Measurements from ENCODE around the gene CCDC33.

CCDC33 gene

DNA sequence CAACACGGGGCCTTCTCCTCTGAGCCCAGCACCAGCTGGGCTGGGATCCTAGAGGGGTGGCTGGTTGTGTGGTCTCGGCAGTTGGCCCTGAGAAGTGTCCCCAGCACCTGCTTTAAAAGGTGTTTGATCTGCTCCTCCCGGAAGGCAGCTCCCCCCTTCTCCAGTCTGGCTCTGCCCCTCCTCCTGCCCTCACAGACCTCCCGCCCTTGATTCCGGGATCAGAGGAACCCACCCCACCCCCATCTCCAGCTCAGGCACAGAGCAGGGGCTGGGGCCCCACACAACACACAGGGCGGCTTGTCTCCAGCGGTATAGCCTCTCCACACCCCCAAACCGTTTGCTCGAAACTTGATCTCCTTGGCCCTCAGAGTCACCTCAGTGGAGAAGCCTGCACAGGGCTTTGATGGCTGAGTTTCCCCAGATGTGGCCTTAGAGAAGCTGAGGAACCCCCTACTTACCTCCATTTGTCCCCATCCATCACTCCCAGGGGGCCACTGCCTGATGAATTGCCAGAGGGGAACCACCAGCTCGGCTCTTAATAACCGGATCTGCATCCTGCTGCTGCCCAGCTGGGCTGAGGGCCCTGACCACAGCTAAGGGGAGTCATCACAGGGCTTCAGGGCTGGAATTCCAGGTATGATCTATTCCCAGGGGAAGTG lies 27.1 kb upstream of the CCDC33 start:
- no peak for DNase-seq (ENCODE audit: low read depth)

DNA sequence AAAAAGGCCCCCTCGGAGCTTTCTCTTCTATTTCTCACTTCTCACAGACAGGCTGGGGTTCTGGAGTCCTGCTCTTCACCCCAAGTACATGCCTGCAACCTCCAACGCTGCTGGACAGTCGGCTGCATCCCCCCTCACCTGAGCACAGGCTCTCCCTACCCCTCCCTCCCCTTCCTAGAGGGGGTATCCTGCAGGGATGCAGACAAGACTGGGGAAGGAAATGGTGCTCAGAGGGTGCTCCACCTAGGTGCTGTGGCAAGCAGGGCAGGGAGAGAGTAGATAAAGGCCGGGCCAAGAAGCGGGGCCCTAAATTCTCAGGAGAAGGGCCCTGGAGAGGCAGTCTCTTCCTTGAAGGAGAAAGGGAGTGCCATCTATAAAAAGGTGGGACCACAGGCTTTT lies 26.6 kb upstream of the CCDC33 start:
- no peak for DNase-seq (ENCODE audit: low read depth)

DNA sequence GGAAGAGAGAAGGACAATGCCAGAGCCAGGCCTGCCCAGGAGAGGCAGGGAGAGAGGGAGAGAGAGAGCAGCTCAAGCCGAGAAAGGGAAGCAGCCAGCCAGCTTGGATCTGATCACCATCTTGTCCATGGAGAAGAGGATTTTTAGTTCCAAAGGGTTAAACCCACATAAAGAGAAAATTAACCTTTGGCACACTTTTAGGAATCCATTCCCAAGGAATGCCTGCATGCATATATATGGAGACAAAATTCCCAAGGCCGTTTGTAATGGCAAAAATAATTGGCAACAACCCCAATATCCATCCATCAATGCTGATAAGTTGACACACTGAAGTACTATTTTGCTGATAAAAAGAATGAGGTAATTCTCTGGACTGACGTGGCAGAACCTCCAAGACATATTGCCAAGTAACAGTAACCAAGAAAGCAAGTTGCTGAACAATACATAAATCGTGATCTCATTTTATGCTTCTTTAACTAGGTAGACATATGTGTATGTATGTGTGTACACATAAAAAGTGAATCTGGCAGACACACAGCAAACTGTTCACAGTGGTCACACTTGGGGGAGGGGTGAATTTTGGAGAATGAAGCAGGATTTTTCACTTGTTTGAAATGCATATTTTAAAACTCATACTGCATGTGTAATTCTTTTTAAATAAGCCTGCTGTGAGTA lies 26.0 kb upstream of the CCDC33 start:
- no peak for DNase-seq (ENCODE audit: low read depth)

DNA sequence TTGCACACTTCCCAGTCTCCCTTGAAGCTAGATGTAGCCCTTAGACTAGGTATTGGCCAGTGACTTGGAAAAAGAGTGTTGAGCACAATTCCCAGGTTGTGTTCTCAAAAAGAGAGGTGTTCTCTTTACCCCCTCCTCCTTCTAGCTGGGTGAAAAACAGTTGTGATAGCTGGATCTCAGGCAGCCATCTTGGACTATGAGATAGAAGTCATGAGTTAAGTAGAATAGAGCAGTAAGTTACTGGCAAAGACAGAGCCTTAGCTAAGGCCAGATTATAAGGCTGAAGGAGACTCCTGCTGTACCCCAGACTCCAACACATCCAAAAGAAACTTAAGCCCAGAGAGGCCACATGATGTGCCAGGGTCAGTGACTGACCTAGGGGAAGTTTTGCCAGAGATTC lies 25.4 kb upstream of the CCDC33 start:
- no peak for DNase-seq (ENCODE audit: low read depth)

DNA sequence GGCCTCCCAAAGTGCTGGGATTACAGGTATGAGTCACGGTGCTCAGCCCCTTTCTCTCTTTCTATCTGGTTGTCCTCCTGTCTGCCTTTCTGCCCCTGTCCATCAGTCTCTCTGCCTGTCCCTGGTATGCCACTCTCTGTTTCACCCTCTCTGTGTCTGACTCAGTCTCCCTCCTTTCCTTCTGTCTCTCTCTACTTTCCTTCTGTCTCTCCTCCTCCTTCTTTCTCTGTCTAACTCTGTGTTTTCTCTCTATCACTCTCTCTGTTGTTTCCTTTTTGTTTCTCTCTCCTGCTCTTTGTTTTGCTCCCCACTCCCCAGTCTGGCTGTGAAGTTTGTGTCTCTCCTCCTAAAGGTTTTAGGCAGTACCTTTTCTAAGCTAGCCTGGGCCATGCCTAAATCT lies 24.5 kb upstream of the CCDC33 start:
- DNase-seq (ENCODE audit: low read depth): no peak

DNA sequence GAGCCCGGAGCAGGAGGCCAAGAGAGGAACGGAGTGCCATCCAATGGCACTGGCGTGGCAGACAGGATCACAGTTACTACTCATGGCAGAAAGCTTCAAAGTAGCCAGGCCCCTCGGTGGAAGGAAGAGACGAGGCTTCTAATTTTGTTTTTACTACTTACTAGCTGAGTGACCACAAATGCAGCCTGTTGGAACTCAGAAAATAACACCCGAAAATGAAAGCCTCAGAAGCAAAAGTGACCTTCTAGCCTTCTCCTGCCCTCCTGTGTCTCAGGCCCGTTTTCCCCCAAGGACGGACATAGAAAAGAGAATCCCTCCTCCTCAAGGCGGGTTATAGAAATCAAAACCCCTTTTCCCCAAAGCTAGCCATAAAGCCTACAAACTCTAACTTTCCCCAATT lies 23.6 kb upstream of the CCDC33 start:
- no peak for DNase-seq (ENCODE audit: low read depth)

DNA sequence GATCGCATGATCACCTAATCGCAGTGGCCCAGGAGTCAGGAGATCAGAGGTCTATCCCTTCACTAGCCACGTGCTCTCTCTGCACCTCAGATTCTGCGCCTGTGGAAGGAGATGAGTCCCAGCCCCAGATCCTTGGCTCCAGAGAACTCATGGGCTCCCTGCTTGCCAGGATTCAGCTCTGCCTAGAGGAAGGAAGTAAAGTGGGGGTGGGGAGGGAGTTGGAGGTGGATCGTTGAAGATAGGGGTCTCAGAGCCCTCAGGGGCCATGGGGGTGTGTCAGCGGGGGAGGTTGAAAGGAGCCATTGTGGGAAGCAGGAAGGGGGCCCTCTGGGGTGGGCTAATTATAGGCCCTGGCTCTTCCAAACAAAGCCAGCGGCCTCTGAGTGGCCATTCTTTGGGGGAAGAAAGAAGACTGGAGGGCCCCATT lies 22.3 kb upstream of the CCDC33 start:
- DNase-seq (ENCODE audit: low read depth): no peak

DNA sequence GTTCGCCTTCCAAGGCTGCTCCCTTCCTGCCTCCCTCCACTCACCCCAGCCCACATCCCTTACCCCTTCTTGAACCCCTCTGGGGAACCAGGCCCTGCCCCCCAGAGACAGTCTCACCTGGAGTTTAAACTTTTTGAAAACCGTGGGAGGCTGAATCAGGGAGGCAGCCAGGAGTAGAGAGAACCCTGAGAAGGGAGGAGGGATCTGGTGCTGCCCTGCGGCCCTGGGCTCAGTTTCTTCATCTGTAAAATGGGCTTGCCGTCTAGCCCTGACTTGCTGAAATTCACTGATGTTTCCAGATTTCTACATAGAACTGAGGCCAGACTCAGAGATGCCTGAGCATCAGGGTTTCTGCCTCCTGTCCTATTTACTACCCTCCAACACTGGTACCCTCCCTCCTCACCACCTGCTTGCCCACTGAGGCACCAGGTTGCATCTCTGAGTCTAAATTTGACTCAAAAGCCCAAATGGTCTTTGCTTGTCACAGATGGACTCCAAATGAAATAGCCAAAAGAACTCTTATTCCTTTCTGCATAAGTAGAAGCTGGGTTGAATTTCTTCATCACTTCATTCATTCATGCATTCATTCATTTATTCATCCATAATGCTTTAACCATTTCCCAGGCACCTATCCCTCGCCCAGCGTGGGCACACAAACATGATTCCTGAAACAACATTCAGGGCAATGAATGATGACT lies 21.7 kb upstream of the CCDC33 start:
- DNase-seq (ENCODE audit: low read depth): no peak

DNA sequence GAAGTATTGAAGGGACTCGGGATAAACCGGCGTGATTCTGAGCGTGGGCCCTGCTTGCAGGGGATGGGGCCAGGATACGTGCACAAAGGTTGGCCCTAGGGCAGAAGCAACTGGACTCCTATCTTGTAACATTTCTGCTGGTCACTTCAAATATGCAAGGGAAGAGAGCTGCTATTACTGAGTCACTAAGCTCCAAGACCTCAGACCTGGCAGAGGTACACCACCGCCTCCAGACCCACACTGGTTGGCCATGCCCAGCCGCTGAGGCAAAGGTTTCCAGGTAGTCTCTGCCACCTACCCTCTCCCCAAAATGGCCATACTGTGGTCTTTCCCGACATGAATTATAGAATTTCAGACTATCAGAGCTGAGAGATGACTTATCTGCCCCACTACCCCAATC lies 20.2 kb upstream of the CCDC33 start:
- no peak for DNase-seq (ENCODE audit: low read depth)

DNA sequence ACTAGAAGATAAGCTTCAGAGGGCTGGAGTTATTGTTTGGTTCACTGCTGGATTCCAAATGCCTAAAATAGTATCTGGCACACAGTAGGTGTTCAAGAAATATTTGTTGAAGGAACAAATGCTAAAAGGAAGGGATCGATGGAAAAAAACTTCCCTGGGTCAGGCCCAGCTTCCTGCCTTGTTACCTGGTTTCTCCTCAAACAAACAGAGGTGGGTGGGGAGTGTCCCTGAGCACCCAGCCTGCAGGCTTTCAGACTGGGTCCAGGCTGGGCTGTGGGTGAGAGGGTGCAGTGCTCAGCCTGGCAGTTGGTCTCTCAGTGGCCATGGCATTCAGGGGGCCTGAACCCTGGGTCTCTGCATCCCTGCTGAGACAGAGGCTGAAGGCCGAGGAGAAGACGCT lies 19.2 kb upstream of the CCDC33 start:
- no peak for DNase-seq (ENCODE audit: low read depth)

DNA sequence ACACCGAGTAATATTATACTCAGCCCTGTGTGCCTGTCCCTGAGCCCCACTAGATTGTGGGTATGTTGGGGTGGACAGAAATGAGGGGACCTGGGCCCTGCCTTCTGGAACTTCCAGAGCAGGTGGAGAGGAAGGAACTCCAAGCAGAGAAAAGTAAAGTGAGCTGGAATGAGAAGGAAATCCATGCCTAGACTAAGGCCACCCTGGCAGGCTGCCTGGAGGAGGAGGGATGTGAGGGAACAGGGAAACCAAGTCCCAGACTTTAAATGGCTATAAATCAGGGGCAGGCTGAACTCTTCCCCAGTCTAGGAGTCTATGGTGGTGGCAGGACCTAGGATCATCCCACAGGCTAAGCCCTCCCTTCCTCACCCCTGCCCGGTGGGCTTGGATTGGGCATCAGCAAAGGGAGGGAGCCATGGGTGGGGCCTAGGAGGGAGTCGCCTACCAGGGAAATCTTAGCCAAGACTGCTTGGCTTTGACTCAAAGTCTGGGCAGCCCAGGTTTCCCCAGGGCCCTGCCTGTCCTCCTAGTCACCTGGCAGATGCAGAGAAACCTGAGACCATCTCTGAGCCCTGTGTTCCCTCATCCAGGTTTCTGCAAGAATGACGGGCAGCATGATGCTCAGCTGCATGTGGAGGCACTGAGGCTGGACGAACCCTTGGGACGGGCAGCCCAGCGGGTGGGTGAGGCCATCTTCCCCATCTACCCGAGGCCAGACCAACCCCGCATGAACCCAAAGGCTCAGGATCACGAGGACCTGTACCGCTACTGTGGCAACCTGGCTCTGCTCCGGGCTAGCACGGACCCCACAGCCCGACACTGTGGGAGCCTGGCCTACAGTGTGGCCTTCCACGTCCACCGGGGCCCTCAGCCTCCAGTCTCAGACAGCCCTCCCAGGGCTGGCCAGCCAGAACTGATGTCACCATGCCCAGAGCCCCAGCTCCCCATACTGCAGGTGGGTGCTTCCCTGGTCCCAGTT lies 17.9 kb upstream of the CCDC33 start:
- DNase-seq (ENCODE audit: low read depth): no peak

DNA sequence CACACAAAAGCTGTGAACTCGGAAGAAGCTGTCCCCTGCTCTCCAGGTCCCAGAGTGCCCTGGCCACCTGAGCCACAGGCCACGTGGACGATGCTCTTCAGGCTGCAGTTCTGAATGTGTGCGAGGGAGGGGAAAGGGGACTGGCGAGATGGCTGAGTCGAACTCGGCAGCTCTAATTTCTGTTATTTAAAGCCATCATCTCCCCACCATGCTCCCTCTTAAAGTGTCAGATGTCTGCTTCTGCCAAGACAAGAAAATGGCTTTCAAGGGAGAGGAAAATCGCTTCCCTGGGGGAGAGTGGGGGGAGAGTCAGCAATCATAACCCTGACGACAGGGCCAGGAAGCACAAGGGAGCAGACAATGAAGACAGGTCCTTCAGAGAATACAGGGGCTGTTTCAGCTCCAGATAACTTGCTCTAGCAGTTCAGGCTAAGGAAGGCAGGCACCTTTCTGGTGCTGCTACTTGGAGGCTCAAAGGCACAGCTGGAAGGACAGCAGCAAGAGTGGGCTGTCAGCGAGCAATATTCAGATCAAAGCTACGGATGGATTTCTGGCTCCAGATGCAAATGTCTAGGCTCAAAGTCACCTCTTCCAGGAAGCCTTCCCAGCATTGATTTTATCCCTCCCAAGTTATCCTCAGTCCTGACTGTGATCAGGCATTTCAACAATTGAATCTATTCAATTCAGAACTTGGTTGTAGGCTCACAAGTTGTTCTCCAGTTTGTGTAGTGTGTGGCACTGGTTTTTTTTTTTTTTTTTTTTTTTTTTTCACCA lies 15.5 kb upstream of the CCDC33 start:
- DNase-seq (ENCODE audit: low read depth): no peak

DNA sequence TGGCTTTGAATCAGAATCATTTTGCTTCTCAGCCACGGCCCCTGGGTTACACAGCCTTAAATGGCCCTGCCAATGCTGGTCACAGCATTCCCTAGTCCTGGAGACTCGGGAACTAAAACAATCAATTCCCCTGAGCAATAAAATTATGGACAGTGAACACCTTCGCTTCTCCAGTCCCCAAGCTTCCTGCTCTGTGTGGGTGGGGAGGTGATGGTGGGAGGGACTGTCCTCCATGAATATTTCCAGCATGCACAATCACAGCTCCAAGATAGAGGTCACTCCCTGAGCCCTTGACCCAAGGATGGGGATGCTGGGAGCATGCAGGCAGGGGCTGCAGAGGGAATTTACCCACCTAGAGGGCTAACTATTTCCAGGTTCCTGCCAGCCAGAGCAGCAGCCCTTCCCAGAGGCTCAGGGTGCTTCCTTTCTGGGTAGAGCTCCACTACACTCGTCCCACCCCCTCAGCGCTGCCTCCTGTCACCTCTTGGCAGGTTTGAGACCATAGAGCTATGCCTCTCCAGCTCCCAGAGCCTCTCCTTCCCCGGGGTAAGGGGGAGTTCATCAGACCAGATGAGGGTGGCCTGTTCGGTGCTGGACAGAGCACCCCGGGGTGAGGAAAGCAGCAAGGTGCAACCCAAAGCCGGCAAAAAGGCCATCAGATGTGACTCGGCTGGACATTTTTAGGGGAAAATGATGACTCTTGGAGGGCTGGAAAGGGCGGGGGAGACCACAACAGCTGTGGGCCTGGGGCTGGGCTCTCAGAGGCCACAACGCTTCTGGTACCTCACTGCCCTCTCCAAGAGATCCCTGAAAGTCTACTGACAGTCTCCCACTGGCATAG lies 14.5 kb upstream of the CCDC33 start:
- no peak for DNase-seq (ENCODE audit: low read depth)

DNA sequence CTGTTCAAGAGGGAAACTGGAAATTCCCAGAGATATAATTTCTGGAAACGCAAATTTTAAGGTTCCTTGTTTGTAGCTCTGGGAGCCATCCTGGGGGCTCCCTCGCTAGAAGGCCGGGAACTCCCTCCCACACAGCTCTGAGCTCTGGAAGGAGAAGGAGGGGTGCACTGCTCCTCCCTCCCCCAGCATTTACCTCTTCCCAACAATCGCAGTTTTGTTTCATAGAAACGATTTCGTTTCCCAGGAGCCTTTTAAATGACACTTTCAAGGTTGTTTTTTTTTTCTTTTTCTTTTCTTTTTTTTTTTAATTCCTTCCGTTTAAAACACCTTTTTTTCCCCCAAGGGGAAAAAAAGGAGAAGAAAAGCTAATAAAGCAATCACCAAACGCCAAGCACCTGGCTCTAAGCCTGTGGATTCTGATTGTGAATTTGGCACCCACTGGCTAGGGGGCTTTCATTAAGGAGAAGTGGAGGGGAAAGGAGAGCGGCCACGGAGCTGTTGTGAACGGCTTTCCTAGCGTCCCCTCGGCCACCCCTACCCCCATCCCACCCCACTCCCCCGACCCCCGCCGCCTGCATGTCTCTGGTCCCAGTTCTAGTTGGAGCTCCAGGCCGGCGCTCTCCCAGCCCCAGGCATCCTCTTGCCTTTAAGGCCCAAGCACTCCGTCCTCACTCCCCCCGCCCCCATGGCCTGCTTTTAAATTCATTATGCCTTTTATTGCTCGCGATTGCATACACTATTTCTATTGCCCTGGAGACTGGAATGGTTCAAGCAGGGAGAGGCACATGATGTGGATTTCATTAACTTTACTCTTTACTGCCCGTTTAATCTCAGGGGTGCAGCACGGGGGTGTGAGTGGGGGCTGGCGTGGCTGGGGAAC lies 13.6 kb upstream of the CCDC33 start:
- DNase-seq (ENCODE audit: low read depth): no peak

DNA sequence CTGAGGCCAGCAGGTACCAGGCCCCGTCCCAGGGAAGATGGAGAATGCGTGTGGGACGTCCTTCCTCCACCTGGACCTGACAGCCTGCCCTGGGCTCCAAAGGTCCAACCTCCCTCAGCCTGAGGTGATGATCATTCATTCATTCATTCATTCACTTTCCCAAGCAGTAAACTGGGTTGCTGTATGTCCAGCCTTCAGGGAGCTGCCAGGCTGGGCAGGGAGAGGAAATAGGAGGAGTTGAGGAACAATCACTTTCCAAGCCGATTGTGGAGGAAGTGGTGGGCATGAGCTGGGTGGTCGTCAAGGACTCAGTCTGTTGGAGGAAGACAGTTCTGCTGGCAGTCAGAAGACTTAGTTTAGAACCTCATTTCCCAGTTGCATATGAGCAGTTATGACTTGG lies 10.2 kb upstream of the CCDC33 start:
- DNase-seq (ENCODE audit: low read depth): no peak

DNA sequence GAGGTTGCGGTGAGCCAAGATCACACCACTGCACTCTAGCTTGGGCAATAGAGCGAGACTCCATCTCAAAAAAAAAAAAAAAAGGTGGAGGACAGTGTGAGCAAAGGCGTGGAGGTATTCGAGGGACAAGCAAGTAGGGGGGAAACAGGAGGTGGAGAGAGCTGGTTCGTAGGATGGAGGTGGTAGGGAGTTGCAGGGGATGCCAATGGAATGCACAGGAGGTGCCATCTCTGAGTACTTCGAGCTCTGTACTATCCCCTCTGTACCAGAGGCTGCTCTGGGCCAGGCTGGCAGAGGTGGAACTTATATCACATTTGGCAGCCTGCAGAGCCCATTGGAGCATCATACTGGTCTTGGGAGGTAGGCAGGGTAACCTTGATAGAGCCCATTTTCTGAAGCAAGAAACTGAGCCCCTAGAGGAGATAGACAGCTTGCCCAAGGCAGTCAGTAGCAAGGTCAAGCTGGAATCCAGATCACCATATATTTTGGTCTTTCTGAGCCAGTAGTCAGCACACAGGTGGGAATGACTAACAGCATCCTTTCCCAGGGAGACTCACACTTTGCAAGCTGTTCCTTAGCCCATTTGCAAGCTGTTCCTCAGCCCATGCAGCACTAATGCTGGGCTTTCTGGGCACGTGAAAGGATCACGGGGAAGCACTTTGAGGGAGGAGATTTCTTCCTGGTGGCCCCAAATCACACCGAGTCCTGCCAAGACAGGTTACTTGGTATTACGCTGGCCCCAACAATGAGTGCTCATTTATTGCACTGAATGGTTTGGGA lies 9.2 kb upstream of the CCDC33 start:
- no peak for DNase-seq (ENCODE audit: low read depth)

DNA sequence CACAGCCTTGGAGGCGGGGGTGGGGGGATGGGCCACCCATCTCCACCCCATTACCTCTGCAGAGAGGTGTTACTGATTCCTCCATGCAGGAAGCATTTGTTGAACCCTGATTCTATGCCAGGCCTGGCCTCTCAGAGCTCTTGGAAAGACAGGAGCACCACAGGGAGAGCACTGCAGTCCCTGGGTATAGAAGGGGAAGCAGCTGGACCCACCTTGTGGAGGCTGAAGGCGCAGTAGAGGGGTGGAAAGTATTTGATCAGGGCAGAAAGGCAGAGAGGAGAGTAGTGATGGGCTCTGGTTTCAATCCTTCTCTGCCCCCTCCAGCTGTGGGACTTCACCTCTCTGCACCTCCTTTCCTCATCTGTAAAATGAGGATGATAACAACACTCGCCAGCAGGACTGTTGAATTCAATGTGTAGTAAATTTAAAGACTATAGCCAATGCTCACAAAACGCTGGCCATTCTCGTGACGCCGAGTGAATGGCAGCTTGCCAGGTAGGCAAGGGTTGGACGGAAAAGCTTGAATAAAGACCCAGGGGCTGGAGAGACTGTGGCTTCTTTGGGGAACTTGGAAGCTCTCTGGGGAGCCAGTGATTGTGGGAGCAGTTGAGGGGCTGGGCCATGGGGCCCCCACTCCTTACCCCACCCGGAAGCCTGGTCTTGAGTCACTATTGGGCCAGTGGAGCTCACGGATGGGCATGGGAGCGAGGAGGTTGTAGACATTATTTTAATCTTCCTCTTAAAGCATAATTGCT lies 8.0 kb upstream of the CCDC33 start:
- DNase-seq (ENCODE audit: low read depth): no peak

DNA sequence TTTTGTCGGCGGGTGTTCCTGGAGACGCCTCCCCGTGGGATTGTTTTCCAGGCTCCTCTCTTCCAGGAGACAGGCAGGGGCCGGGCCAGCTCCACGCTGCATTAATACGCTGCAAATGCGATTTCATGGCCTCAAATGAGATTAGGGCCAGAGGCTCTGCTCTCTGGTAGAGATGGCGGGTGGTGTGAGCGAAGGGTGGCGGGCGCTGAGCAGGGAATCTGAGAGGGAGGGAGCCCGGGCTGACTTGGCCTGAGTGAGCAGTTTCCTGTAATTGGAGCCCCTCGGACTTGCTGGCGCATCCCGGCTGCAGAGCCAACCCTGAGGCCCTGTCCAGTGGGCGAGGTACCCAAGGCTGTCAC lies 7.4 kb upstream of the CCDC33 start:
- DNase-seq (ENCODE audit: low read depth): no peak

Measured in stimulated activated CD8-positive, alpha-beta memory T cell treated with anti-CD3 and anti-CD28 coated beads, Interleukin-15, amount 100 ng/mL, for 24 hours (primary cell).